DND-41 (cell line): ENCODE data around the gene OPHN1.

Source experiments
- CTCF ChIP-seq: IDR thresholded peaks from 2 replicates; pipeline ENCODE4 v1.5.1; 2012; ENCODE audit warnings: borderline replicate concordance, low read length, moderate library complexity, mild to moderate bottlenecking; ENCODE audit not compliant: poor library complexity, severe bottlenecking; ENCODE audit errors: extremely low read depth
- EZH2 ChIP-seq: IDR thresholded peaks from 3 replicates; pipeline ENCODE4 v1.6.1; 2012; ENCODE audit warnings: borderline replicate concordance, low read depth, mild to moderate bottlenecking, moderate library complexity, low read length, inconsistent platforms; ENCODE audit not compliant: severe bottlenecking

GRCh38 chrX:68413254-68413653 lies 20.0 kb downstream of the OPHN1 start:
- TF ChIP-seq EZH2, result no peak
- no peak for TF ChIP-seq CTCF
